Measurements from ENCODE around the gene F7. TPM values are rescaled to one million over a fixed set of nuclear protein-coding genes. Genes with fewer than 3 reads are reported as not detected.
"Not testable (repeated sequence)": the region's sequence is repeated elsewhere in the genome, so short reads cannot be mapped to it uniquely, and the experiment has no call there.

Gene F7
- polyA plus RNA-seq, 2 of the 4 experiments (the other 2 are of a cell fraction), result 0.26 to 0.65 TPM

DNA sequence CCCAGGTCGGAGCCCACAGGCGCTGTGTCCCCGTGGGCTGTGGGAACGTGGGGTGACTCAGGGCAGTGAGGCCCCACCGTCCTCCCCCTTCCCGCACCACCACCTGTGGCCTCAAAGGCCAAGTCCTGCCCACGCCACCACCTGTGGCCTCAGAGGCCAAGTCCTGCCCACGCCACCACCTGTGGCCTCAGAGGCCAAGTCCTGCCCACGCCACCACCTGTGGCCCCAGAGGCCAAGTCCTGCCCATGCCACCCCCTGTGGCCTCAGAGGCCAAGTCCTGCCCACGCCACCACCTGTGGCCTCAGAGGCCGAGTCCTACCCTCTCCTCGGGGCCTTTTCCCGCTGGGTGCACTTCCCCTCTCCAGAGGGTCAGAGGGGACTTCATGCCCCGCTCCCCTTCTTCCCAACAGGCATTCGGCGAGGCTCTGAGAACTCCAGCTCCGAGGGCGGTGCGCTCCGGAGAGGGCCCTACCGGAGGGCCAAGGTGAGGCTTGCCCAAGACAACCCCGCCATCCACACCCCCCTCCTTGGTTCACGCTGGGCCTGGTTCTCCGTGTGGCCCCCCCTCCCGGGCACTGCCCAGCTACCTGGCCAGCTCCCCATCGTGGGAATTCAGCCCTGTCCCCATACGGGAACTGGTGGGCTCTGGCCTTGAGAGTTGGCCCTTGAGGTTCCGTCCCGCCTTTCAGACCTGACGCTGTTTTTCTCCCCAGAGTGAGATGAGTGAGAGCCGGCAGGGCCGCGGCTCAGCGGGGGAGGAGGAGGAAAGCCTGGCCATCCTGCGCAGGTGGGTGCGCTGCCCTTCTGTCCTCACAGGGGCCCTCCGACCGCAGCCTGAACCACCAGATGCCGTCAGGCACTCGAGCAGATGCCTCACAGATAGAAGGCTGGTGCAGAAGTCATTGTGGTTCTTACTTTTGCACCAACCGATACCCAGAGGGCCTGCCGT, 27.4 kb upstream of the F7 start:
- Histone ChIP-seq H3K4me2 (no peak overlapping the region), H3K9me3 (no peaks in the 10 kb centered on the region), H3K27ac (no peak overlapping the region), H3K4me3 (no peak overlapping the region), H3K4me1 (no peaks in the 10 kb centered on the region)
- no peak for FAIRE-seq
- ChIA-PET POLR2A (no interaction called here), CTCF (no interaction called here)
- WGBS (ENCODE audit: missing lambda C conversion rate), result 80% methylated on average over 18 of the region's 42 CpGs
- no peak for ATAC-seq
- TF ChIP-seq ZNF302 (CRISPR knock-in tag; IDR thresholded peaks at IDR 0.05) (no peak), ZC3H11A (IDR thresholded peaks at IDR 0.05) (no peak), RFX5 (IDR thresholded peaks at IDR 0.05) (no peak), CEBPB (IDR thresholded peaks at IDR 0.05) (no peak), JUN (IDR thresholded peaks at IDR 0.05) (no peak), POLR2A (IDR thresholded peaks at IDR 0.05; ENCODE audit: low read length) (no peak), EHF (CRISPR knock-in tag; IDR thresholded peaks at IDR 0.05) (no peak), EP300 (IDR thresholded peaks at IDR 0.05) (no peak), NR3C1 (IDR thresholded peaks at IDR 0.05) (no peak), CHD4 (IDR thresholded peaks at IDR 0.05; ENCODE audit: borderline replicate concordance) (no peak), ZFP36 (IDR thresholded peaks at IDR 0.05; ENCODE audit: borderline replicate concordance, partially characterized antibody) (no peak), FOSB (CRISPR knock-in tag; IDR thresholded peaks at IDR 0.05) (no peak), RARB (CRISPR knock-in tag; IDR thresholded peaks at IDR 0.05) (no peak), HOXB5 (CRISPR knock-in tag; IDR thresholded peaks at IDR 0.05) (no peak)
- TF ChIP-seq, protein P1, sequence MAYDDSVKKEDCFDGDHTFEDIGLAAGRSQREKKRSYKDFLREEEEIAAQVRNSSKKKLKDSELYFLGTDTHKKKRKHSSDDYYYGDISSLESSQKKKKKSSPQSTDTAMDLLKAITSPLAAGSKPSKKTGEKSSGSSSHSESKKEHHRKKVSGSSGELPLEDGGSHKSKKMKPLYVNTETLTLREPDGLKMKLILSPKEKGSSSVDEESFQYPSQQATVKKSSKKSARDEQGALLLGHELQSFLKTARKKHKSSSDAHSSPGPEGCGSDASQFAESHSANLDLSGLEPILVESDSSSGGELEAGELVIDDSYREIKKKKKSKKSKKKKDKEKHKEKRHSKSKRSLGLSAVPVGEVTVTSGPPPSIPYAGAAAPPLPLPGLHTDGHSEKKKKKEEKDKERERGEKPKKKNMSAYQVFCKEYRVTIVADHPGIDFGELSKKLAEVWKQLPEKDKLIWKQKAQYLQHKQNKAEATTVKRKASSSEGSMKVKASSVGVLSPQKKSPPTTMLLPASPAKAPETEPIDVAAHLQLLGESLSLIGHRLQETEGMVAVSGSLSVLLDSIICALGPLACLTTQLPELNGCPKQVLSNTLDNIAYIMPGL (CRISPR knock-in tag; IDR thresholded peaks at IDR 0.05; ENCODE audit: borderline replicate concordance), result no peak
- TF ChIP-seq, protein P2, sequence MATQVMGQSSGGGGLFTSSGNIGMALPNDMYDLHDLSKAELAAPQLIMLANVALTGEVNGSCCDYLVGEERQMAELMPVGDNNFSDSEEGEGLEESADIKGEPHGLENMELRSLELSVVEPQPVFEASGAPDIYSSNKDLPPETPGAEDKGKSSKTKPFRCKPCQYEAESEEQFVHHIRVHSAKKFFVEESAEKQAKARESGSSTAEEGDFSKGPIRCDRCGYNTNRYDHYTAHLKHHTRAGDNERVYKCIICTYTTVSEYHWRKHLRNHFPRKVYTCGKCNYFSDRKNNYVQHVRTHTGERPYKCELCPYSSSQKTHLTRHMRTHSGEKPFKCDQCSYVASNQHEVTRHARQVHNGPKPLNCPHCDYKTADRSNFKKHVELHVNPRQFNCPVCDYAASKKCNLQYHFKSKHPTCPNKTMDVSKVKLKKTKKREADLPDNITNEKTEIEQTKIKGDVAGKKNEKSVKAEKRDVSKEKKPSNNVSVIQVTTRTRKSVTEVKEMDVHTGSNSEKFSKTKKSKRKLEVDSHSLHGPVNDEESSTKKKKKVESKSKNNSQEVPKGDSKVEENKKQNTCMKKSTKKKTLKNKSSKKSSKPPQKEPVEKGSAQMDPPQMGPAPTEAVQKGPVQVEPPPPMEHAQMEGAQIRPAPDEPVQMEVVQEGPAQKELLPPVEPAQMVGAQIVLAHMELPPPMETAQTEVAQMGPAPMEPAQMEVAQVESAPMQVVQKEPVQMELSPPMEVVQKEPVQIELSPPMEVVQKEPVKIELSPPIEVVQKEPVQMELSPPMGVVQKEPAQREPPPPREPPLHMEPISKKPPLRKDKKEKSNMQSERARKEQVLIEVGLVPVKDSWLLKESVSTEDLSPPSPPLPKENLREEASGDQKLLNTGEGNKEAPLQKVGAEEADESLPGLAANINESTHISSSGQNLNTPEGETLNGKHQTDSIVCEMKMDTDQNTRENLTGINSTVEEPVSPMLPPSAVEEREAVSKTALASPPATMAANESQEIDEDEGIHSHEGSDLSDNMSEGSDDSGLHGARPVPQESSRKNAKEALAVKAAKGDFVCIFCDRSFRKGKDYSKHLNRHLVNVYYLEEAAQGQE (IDR thresholded peaks at IDR 0.05), result no peak
- TF ChIP-seq, protein P3, sequence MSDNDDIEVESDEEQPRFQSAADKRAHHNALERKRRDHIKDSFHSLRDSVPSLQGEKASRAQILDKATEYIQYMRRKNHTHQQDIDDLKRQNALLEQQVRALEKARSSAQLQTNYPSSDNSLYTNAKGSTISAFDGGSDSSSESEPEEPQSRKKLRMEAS (IDR thresholded peaks at IDR 0.05), result no peak
- DNase-seq (ENCODE audit: low read depth in 1 of 2, low spot score in 1 of 2), result no peak

DNA sequence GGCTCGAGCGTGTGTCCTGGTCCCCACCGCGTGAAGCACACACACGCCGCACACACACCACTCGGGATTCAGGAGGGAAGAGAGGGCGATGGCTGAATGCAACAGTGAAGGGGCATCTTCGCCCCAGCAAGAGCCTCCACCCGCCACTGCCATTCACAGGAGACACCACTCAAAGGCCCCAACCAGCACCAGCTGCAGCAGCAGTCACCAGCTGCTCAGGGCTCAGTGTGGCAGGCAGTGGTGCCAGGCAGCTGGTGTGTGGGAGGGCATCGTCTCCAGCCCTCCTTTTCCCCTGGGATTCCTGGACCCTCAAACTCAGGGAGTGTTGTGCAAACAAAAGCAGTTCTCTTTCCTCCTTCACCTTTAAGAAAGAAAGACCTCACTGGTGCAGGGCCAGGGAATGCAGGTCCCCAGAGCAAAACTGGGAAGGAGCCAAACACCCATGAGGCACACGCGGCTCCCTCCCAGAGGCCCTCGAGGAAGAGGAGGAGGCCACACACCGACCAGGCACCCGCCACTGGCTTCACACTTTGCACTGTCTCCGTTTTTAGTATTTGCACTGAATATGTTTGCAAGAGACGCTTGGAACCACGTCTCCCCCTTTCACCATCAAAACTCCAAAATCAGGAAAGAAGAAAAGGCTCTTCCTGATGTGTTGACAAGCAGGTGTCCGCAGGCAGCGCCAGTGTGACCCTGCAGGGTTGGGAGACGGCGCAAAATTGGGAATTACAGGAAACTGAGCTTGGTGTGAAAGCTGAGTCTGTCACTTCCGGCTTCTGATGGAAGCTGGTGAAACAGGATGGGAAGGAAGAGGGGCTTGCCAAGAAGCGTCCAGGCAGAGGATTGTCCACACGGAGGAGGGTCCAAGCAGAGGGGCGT, 26.4 kb upstream of the F7 start:
- Histone ChIP-seq H3K9me3 (no peaks in the 10 kb centered on the region), H3K4me2 (no peak overlapping the region), H3K4me1 (0 out of 3 replicates have a peak, but pooled peaks cover 3% of the 10 kb centered on the region), H3K4me3 (no peak overlapping the region), H3K27ac (no peak overlapping the region)
- ChIA-PET CTCF (no interaction called here), POLR2A (no interaction called here)
- FAIRE-seq (no peak), ATAC-seq (no peak), DNase-seq (ENCODE audit: low read depth in 1 of 2, low spot score in 1 of 2) (no peak)
- WGBS (ENCODE audit: missing lambda C conversion rate), result 55% methylated on average over 26 of the region's 27 CpGs
- TF ChIP-seq, protein P3 (IDR thresholded peaks at IDR 0.05), result no peak
- TF ChIP-seq FOXS1 (CRISPR knock-in tag; IDR thresholded peaks at IDR 0.05), result no peak
- no peak for TF ChIP-seq EHMT2 (IDR thresholded peaks at IDR 0.05; ENCODE audit: low read depth)
- no peak for TF ChIP-seq HOXA7 (CRISPR knock-in tag; IDR thresholded peaks at IDR 0.05)
- no peak for TF ChIP-seq PHF8 (IDR thresholded peaks at IDR 0.05; ENCODE audit: borderline replicate concordance, low read depth)
- no peak for TF ChIP-seq MAZ (IDR thresholded peaks at IDR 0.05; ENCODE audit: borderline replicate concordance, low read depth, low read length)
- no peak for TF ChIP-seq HEYL (CRISPR knock-in tag; IDR thresholded peaks at IDR 0.05)
- TF ChIP-seq HOXB13 (CRISPR knock-in tag; IDR thresholded peaks at IDR 0.05; ENCODE audit: low read depth), result no peak
- no peak for TF ChIP-seq RNF2 (IDR thresholded peaks at IDR 0.05; ENCODE audit: borderline replicate concordance, low read depth)
- TF ChIP-seq ZFP36 (IDR thresholded peaks at IDR 0.05; ENCODE audit: borderline replicate concordance, partially characterized antibody), result no peak

DNA sequence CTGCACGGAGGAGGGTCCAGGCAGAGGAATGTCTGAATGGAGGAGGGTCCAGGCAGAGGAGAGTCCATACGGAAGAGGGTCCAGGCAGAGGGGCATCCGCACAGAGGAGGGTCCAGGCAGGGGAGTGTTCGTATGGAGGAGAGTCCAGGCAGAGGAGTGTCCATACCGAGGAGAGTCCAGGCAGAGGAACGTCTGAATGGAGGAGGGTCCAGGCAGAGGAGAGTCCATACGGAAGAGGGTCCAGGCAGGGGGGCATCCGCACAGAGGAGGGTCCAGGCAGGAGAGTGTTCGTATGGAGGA, 25.9 kb upstream of the F7 start:
- H3K4me2 ChIP-seq; H3K27ac ChIP-seq; CTCF ChIA-PET; FAIRE-seq; ATAC-seq; DNase-seq (ENCODE audit: low read depth in 1 of 2, low spot score in 1 of 2); H3K4me1 ChIP-seq; H3K4me3 ChIP-seq; POLR2A ChIA-PET; H3K9me3 ChIP-seq: not testable (repeated sequence)
- WGBS (ENCODE audit: missing lambda C conversion rate), result 20% methylated on average over 5 of the region's 9 CpGs

All from A549 (cell line).